RWPE2 (cell line): Measurements from ENCODE around the gene CAST.

Experiments
- ATAC-seq: fragments of 200-7000 bp; cut with Tn5 transposase; 3 replicates; pipeline ENCODE4 v1.9.1; 2021; ENCODE audit warnings: low read depth
- DNase-seq: peaks from one replicate; pipeline ENCODE4 v3.0.0-alpha.2; 2020; ENCODE audit warnings: low spot score
- H3K27ac ChIP-seq: fragments of 450-650 bp; 2 replicates; pipeline ENCODE4 v1.5.1; 2017; ENCODE audit warnings: mild to moderate bottlenecking; ENCODE audit not compliant: poor library complexity, severe bottlenecking
- H3K27me3 ChIP-seq: fragments of 250-450 bp; sonication (Bioruptor Pico); 2 replicates; pipeline ENCODE4 v1.5.1; 2021; ENCODE audit warnings: mild to moderate bottlenecking, moderate library complexity; ENCODE audit not compliant: insufficient read depth, poor library complexity, severe bottlenecking
- H3K36me3 ChIP-seq: fragments of 250-450 bp; sonication (Bioruptor Pico); 2 replicates; pipeline ENCODE4 v1.5.1; 2020; ENCODE audit warnings: low read depth, mild to moderate bottlenecking, moderate library complexity
- H3K4me1 ChIP-seq: fragments of 250-450 bp; sonication (Bioruptor Pico); 2 replicates; pipeline ENCODE4 v1.5.1; 2021; ENCODE audit warnings: mild to moderate bottlenecking, moderate library complexity; ENCODE audit not compliant: insufficient read depth, poor library complexity, severe bottlenecking
- H3K4me3 ChIP-seq: fragments of 250-450 bp; sonication (Bioruptor Pico); 2 replicates; pipeline ENCODE4 v1.5.1; 2021; ENCODE audit warnings: mild to moderate bottlenecking, moderate library complexity; ENCODE audit not compliant: severe bottlenecking
- H3K9me3 ChIP-seq: fragments of 250-450 bp; sonication (Bioruptor Pico); 2 replicates; pipeline ENCODE4 v1.5.1; 2021; ENCODE audit warnings: mild to moderate bottlenecking, moderate library complexity; ENCODE audit not compliant: severe bottlenecking
- TF ChIP-seq, protein P1 (sequence below): fragments of 450-650 bp; IDR thresholded peaks from one replicate; pipeline ENCODE4 v1.5.1; 2017; ENCODE audit warnings: mild to moderate bottlenecking, moderate library complexity; ENCODE audit not compliant: poor library complexity, severe bottlenecking

The CAST gene

DNA sequence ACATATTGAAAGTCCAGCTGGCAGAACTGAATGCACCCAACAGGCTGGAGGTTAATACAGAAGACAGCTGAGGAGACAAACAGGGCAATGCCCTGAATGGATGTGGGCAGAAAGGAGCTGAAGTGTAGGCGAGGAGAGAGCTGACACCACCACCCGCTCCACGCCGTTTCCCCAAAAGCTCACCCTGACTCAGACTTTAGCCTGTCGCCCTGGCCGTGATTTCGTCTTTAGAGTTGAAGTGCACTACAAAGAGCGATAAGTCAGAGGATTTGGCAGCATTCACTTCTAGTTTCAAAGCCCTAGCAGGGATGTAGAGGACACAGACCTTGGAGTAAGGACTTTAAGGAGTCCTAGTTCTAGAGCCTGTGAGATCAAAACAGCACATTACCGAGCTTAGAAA is 147.7 kb downstream of the CAST start:
- H3K27me3 ChIP-seq = no peaks in the 10 kb centered on the region
- DNase-seq (no peak), ATAC-seq (no peak)
- H3K4me1 ChIP-seq = peaks cover 5% of the 10 kb centered on the region
- TF ChIP-seq, protein P1, sequence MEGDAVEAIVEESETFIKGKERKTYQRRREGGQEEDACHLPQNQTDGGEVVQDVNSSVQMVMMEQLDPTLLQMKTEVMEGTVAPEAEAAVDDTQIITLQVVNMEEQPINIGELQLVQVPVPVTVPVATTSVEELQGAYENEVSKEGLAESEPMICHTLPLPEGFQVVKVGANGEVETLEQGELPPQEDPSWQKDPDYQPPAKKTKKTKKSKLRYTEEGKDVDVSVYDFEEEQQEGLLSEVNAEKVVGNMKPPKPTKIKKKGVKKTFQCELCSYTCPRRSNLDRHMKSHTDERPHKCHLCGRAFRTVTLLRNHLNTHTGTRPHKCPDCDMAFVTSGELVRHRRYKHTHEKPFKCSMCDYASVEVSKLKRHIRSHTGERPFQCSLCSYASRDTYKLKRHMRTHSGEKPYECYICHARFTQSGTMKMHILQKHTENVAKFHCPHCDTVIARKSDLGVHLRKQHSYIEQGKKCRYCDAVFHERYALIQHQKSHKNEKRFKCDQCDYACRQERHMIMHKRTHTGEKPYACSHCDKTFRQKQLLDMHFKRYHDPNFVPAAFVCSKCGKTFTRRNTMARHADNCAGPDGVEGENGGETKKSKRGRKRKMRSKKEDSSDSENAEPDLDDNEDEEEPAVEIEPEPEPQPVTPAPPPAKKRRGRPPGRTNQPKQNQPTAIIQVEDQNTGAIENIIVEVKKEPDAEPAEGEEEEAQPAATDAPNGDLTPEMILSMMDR = no peak
- no peak overlapping the region for H3K4me3 ChIP-seq
- H3K9me3 ChIP-seq = no peaks in the 10 kb centered on the region
- H3K27ac ChIP-seq = no peak overlapping the region
- H3K36me3 ChIP-seq = no peaks in the 10 kb centered on the region

DNA sequence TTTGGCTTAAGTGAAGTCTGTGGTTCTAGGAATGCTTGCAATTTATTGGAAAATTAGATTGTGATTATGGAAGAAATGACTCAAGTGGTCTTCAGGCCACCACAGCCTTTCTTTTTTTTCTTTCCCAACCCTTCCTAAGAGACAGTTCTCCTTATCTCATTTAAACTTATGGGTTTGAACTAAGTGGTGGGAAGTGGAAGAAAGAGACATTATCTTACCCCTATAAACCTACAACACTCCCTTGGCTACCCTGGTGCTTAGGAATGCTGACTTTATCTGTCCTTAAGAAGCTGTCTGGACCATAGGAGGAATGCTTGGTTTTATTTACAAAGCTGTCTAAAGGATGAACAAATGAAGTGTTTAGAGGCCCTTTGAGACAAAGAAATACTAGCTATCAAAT is 150.7 kb downstream of the CAST start:
- no peak for DNase-seq
- Histone ChIP-seq H3K4me1 (peaks cover 5% of the 10 kb centered on the region), H3K27me3 (no peaks in the 10 kb centered on the region), H3K36me3 (no peaks in the 10 kb centered on the region), H3K27ac (no peak overlapping the region), H3K4me3 (no peak overlapping the region), H3K9me3 (no peaks in the 10 kb centered on the region)
- TF ChIP-seq, protein P1 = no peak
- no peak for ATAC-seq

DNA sequence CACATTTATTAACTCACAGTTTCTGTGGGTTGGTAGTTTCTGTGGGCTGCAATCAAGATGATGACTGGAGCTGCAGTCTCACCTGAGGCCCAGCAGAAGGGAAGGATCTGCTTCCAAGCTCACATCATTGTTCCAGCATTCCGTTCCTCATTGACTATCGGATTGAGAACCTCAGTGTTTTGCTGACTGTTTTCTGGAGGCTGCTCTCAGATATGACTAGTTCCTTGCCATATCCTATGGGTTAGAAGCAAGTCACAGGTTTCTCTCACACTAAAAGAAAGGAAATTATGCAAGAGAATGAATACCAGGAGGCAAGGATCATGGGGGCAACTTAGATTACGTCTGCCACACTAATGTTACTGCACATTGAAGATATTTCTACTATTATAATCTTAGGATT is 151.9 kb downstream of the CAST start:
- no peak overlapping the region for H3K4me3 ChIP-seq
- H3K27ac ChIP-seq = no peak overlapping the region
- no peaks in the 10 kb centered on the region for H3K9me3 ChIP-seq
- H3K27me3 ChIP-seq = no peaks in the 10 kb centered on the region
- TF ChIP-seq, protein P1 = no peak
- no peaks in the 10 kb centered on the region for H3K4me1 ChIP-seq
- ATAC-seq = no peak
- no peak for DNase-seq
- no peaks in the 10 kb centered on the region for H3K36me3 ChIP-seq

DNA sequence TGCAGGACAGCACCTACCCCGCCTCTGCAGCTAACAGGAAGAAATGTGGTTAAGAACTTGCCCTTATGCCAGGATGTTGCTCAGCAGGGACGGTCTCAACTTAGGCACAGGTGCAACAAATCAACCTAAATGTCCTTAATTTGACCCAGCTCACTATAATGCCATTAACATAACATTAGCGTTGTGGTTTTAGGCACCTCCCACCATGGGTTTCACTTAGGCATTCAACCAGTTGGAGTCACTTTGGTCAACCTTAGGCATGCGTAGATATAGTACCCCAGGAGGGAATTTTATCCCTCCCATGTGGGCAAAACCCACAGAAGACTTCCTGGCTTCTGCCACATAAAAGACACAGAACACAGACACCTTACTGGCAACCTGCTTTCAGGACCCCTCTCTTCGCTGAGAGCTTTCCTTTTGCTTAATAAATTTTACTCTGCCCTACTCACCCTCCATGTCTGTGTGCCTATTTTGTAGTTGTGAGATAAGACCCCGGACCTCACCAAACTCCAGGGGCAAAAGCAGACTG is 154.3 kb downstream of the CAST start:
- no peak overlapping the region for H3K4me3 ChIP-seq
- no peaks in the 10 kb centered on the region for H3K9me3 ChIP-seq
- TF ChIP-seq, protein P1 = no peak
- no peaks in the 10 kb centered on the region for H3K36me3 ChIP-seq
- H3K4me1 ChIP-seq = peaks cover 3% of the 10 kb centered on the region
- ATAC-seq = no peak; the same call in 2 of the 3 replicates
- no peak overlapping the region for H3K27ac ChIP-seq
- no peak for DNase-seq
- H3K27me3 ChIP-seq = no peaks in the 10 kb centered on the region

DNA sequence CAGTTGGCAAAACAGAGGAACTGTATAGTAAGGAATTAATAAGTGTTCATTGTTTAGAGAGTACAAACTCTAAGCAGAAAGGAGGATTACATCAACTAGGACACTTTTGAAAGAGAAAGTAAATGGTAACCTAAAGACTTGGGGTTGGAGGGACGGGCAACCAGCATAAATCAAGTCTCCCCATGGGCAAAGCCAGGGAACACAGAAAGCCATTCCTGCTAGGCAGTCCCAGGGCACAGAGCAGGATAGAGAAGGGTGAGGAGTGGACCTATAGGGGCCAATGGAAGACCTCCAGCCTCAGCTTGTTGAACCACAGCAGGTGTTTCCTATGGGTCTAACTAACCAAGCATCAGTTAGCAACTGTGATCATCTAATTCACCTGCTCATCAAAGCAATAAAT is 154.8 kb downstream of the CAST start:
- no peak overlapping the region for H3K27ac ChIP-seq
- no peaks in the 10 kb centered on the region for H3K9me3 ChIP-seq
- H3K36me3 ChIP-seq = no peaks in the 10 kb centered on the region
- DNase-seq (no peak), ATAC-seq (no peak; the same call in 2 of the 3 replicates)
- H3K4me1 ChIP-seq = peaks cover 5% of the 10 kb centered on the region
- TF ChIP-seq, protein P1 = no peak
- no peak overlapping the region for H3K4me3 ChIP-seq
- H3K27me3 ChIP-seq = no peaks in the 10 kb centered on the region
